Ishikawa (cell line): ENCODE results near the gene HCLS1.

Experiments
- CEBPB ChIP-seq: IDR thresholded peaks from 2 replicates; pipeline ENCODE4 v1.6.1; 2012
- CREB1 ChIP-seq: IDR thresholded peaks from 2 replicates; pipeline ENCODE4 v1.6.1; 2012; ENCODE audit warnings: low read depth
- EGR1 ChIP-seq: IDR thresholded peaks from 2 replicates; pipeline ENCODE4 v1.6.1; 2012
- EP300 ChIP-seq: IDR thresholded peaks from 2 replicates; pipeline ENCODE4 v1.6.1; 2012; ENCODE audit warnings: borderline replicate concordance
- FOXM1 ChIP-seq: IDR thresholded peaks from 2 replicates; pipeline ENCODE4 v1.6.1; 2012; ENCODE audit warnings: low read depth, borderline replicate concordance
- MAX ChIP-seq: IDR thresholded peaks from 2 replicates; pipeline ENCODE4 v1.6.1; 2012
- NFIC ChIP-seq: IDR thresholded peaks from 2 replicates; pipeline ENCODE4 v1.6.1; 2012
- RAD21 ChIP-seq: IDR thresholded peaks from 2 replicates; pipeline ENCODE4 v1.6.1; 2012; ENCODE audit warnings: low read depth
- REST ChIP-seq: IDR thresholded peaks from 2 replicates; pipeline ENCODE4 v1.6.1; 2012; ENCODE audit warnings: low read depth, mild to moderate bottlenecking
- TAF1 ChIP-seq: IDR thresholded peaks from 2 replicates; pipeline ENCODE4 v1.6.1; 2012; ENCODE audit warnings: low read depth, mild to moderate bottlenecking
- TCF12 ChIP-seq: IDR thresholded peaks from 2 replicates; pipeline ENCODE4 v1.6.1; 2012; ENCODE audit warnings: low read depth
- TEAD4 ChIP-seq: IDR thresholded peaks from 2 replicates; pipeline ENCODE4 v1.6.1; 2012
- USF1 ChIP-seq: IDR thresholded peaks from 2 replicates; pipeline ENCODE4 v1.6.1; 2012
- YY1 ChIP-seq: IDR thresholded peaks from 2 replicates; pipeline ENCODE4 v1.6.1; 2012; ENCODE audit warnings: low read depth
- ZBTB7A ChIP-seq: IDR thresholded peaks from 2 replicates; pipeline ENCODE4 v1.6.1; 2012; ENCODE audit warnings: low read depth

Gene HCLS1

GRCh38 chr3:121598564-121598963 lies 62.1 kb downstream of the HCLS1 start:
- TF ChIP-seq TCF12, result no peak
- TF ChIP-seq NFIC, result no peak
- TF ChIP-seq ZBTB7A, result no peak
- TF ChIP-seq RAD21, result no peak
- no peak for TF ChIP-seq EP300
- no peak for TF ChIP-seq MAX
- TF ChIP-seq USF1, result no peak
- no peak for TF ChIP-seq REST
- no peak for TF ChIP-seq TAF1
- no peak for TF ChIP-seq TEAD4
- TF ChIP-seq FOXM1, result no peak
- TF ChIP-seq EGR1, result no peak
- no peak for TF ChIP-seq YY1
- TF ChIP-seq CEBPB, result no peak
- no peak for TF ChIP-seq CREB1

GRCh38 chr3:121595765-121596406 lies 64.8 kb downstream of the HCLS1 start:
- TF ChIP-seq FOXM1 (no peak), NFIC (no peak), REST (no peak), CREB1 (no peak), YY1 (no peak), TCF12 (no peak), TAF1 (no peak), MAX (no peak), EP300 (no peak)

GRCh38 chr3:121594850-121595249 lies 65.9 kb downstream of the HCLS1 start:
- TF ChIP-seq NFIC (no peak), TCF12 (no peak), EGR1 (no peak), EP300 (no peak), CEBPB (no peak), ZBTB7A (no peak), USF1 (no peak), CREB1 (no peak), RAD21 (no peak), MAX (no peak), REST (no peak), YY1 (no peak), TEAD4 (no peak), TAF1 (no peak), FOXM1 (no peak)
